NCI-H1436 treated with DMSO at 0.1 percent for 48 hours (cell line): ENCODE measurements around the gene FOXO6.

Source experiments
- DNase-seq: peaks from one replicate; lab custom pipeline; 2025; lab: John Stamatoyannopoulos, UW

The FOXO6 gene

GRCh38 chr1:41425369-41425768 lies 64.1 kb downstream of the FOXO6 start:
- no peak for DNase-seq

GRCh38 chr1:41426201-41426890 lies 65.1 kb downstream of the FOXO6 start:
- DNase-seq: no peak

- no peak for DNase-seq
Observed at GRCh38 chr1:41427122-41427913, 66.1 kb downstream of the FOXO6 start.

- DNase-seq: no peak
Observed at GRCh38 chr1:41427916-41428737, 66.9 kb downstream of the FOXO6 start.

GRCh38 chr1:41428738-41429640 lies 67.8 kb downstream of the FOXO6 start:
- DNase-seq: no peak

- DNase-seq: no peak
Observed at GRCh38 chr1:41429641-41430035, 68.4 kb downstream of the FOXO6 start.

- DNase-seq: no peak
Observed at GRCh38 chr1:41430069-41430468, 68.8 kb downstream of the FOXO6 start.

- DNase-seq: no peak
Observed at GRCh38 chr1:41430582-41430981, 69.3 kb downstream of the FOXO6 start.

GRCh38 chr1:41431490-41432350 lies 70.5 kb downstream of the FOXO6 start:
- DNase-seq: no peak
